CD4-positive, alpha-beta T cell treated with Interferon alpha-2 for 1 hour (primary cell): ENCODE results near the gene ZFP69.
A peak's percentile ranks its signal among the peaks of the same experiment; 100 is the strongest.

Experiments used
- DNase-seq, 2 donors: peaks; one replicate each; pipeline ENCODE4 v3.0.0-alpha.2; 2020 to 2022

Gene ZFP69

DNA sequence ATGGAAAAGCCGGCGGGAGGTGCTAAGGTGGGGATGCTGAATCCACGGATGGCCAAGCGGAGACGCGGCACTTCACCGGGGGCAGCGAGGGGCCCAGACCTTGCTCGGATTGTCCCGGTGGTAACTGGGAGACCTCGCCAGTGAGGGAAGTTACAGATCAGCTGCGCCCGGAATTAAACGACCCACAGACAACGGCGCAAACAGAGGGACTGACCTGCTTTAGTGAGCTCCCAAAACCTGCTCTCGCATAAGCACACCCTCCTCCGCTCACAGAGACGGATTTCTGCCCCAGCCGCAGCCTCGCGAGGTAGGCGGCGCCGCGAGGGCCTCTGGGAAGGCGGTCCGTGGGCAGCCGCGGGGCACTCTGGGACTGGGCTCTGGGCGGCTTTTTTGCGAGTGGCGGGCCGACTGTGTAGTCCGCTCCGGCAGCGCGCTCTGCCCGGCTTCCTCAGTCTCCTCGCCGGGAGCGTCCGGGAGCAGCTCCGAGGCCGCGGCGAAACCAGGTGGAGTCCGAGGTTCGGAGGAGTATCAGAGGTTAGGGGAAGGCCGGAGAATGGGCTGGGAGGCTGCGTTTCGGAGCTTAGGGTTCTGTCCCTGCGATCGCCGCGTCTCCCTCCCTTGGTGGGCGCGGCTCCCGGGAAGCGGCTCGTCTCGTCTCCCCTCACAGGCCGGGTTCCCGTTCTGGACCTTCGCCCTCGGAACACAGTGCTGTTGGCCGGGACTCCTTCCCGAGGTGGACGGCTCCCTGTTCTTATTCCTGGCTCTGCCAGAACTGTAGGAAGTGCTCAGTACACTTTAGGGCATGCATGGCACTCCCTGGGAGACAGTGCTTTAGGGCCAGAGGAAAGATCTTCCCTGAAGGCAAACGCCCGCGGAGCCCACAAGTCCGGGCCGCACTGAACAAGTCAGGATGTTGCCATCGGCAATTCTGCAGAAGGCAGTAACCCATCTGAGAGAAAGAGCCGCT lies 31.6 kb downstream of the ZFP69 start, which contains the start of gene EXO5:
Gene EXO5, plus strand, starts transcription at position 393 of the 967 bp plus-strand sequence. CDS start 5,778 bp downstream, outside the sequence.
- peak; percentile 75 to 83 for DNase-seq

DNA sequence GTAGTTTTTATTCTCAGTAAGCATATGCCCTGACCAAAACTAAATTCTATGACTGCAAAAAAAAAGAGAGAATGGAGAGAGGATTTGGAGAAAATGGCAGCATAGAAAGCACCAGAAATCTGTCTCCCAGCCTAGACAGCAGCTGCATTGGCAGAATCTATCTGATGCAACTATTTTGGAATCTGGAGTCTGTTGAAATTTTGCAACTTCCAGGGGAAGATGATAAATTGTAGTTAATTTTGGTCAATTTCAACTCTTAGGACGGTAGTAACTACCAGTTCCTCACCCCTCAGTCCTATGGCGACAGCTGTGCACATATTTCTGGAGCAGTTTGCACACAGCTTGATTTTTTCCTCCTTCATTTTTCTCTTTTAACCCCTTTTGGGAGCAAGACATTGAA lies 42.4 kb downstream of the ZFP69 start:
- DNase-seq, result no peak

DNA sequence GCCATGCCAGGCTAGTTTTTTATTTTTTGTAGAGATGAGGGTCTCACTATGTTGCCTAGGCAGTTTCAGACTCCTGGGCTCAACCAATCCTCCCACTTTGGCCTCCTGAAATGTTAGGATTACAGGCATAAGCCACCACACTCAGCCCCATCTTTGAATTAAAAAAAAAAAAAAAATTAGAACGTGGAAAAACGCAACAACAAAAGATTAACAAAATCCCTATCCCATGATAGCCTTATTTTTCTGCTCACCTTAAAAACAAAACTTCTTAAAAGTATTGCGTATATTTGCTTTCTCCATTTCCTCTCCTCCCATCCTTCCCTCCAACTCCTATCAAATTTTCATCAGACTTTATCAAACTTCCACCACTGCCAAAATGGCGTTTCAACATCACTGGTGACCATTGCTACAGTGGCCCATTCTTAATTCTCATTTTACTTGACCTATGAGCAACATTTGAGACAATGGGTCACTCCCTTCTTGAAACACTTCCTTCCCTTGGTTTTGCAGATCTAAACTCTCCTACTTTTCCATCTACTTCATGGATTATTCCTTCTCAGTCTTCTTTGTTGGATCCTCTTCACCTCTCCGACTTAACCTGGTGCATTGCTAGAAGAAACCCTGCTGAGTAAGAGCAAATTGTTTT lies 53.8 kb downstream of the ZFP69 start:
- no peak for DNase-seq

DNA sequence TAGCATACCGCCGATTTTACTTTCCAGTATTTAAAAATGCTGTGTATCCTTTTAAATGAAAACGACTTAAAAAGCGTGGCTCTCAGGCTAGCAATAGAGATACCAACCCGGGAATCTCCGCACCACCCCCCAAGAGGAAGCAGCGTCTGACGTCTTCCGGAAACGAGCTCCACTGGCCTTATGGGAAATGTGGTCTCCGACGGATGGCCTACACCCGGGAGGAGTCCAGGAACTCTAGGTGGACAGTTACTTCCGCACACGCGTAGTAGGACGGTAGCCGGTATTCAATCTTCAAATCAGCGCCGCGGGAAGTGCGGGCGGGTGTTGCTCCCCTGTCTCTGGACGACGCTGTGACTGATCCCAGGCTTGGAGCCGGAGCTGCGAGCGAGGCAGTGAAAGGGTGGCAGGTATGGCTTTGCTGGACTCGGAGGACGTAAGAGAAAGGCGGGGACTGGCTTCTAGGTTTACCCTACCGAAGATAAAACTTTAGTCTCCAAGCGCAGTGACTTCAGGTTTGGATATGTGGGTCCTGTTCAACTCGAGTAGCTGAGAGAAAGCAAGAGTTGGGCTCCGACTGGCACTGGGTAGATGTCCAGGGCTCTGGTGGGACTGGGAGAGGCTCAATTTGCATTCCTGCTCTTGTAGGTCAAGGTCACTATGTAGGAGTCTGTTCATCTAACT lies 54.4 kb downstream of the ZFP69 start, which contains the start of gene ZNF684:
Gene ZNF684, plus strand, starts transcription at position 257 of the 681 bp plus-strand sequence. CDS start 1,530 bp downstream, outside the sequence.
- peak; percentile 89 to 91 for DNase-seq

DNA sequence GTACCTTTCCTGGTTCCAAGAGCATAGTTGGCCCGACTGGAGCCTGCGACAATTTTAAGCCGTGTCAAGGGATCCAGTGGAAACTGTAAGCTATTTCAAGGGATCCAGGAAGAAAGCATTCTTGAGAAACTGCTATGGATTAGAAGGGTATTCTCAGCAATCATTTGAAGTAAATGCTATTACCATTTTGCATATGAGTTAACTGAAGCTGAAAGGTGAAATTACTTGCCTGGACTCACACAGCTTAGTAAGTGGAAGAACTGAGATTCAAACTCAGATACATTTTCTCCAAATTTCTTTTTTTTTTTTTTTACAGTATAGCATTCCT lies 54.9 kb downstream of the ZFP69 start:
- no peak for DNase-seq

DNA sequence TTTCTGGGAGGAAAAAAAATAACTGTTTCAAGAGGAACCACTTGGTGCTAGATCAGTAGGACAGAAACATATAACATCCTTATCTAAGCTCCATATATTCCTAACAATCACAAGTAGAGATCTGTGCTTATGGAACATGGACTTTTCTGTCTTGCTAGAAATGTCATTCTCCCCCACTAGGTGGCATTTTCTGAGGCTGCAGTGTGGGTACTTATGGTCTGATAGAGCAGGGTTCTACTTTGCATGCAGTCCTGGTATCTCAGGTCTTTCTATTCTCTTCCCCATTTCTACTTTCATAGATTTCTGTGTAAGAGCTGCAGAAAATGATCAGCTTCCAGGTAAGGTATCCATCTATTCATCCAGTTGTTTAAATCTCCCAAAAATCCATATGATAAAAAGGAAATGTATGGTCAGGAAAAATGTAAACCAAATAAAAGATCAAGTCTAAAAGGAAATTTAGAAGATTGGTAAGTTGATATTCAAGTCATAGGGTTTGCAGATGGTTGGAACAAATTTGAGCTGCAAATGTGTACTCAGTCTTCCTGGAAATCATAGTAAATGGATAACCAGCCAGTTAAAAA lies 55.8 kb downstream of the ZFP69 start:
- peak; percentile 38 to 54 for DNase-seq

DNA sequence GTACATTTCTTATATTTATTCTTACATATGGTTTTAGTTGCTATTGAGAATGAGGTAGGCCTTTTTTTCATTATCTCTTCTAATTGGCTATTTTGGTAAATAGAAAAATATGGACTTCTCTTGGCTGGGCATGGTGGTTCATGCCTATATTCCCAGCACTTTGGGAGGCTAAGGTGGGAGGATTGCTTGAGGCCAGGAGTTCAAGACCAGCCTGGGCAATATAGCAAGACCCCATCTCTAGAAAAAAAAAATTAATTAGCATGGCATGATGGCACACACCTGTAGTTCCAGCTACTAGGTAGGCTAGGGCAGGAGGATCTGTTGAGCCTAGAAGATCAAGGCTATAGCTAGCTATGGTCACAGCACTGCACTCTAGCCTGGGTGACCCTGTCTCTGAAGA lies 57.5 kb downstream of the ZFP69 start:
- DNase-seq, result no peak

DNA sequence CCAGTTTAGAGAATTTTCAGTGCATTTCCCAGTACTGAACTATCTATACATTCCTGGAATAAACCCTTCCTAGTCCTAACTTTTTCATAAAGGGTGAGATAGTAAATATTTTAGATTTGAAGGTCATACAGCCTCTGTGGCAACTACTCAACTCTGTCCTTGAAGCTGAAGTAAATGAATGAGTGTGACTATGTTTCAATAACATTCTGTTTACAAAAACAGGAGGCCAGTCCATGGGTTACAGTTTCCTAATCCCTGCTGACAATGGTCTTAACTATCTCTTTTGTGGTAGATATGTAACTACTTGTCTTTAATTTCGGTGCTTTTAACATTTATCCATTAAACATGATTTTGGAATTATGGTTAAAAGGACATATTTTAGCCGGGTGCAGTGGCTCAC lies 58.6 kb downstream of the ZFP69 start:
- DNase-seq, result no peak

DNA sequence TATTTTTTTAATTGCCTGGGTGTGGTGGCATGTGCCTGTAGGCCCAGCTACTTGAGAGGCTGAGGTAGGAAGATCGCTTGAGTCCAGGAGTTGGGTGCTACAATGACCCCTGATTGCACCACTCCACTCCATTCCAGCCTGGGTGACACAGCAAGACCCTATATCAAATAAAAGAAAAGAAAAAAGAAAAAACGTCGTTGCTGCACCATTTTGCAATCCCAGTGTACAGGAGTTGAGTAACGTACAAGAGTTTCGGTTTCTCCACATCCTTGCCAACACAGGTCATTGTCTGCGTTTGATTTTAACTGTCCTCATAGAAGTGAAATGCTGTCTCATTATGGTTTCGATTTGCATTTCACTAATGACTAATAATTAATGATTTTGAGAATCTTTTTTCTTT lies 62.2 kb downstream of the ZFP69 start:
- peak in 1 of 2 donors; percentile 38 for DNase-seq
